GM19193 (cell line): ENCODE data around the gene OR10AD1.

ENCODE experiments used
- POLR2A ChIP-seq: IDR thresholded peaks from 4 replicates; pipeline ENCODE4 v1.6.1; 2011; ENCODE audit not compliant: insufficient read depth, insufficient read length; ENCODE audit errors: extremely low read depth

The OR10AD1 gene

GRCh38 chr12:48175613-48176416, 27.3 kb downstream of the OR10AD1 start:
- TF ChIP-seq POLR2A, result no peak

- no peak for TF ChIP-seq POLR2A
These were observed 34.1 kb downstream of the OR10AD1 start for GRCh38 chr12:48169011-48169410.

- TF ChIP-seq POLR2A, result no peak
These were observed 37.8 kb downstream of the OR10AD1 start for GRCh38 chr12:48165089-48165981.

GRCh38 chr12:48164451-48164850, 38.6 kb downstream of the OR10AD1 start:
- no peak for TF ChIP-seq POLR2A

- TF ChIP-seq POLR2A, result no peak
These were observed 39.8 kb downstream of the OR10AD1 start for GRCh38 chr12:48163150-48163747.

GRCh38 chr12:48160807-48161206, 42.3 kb downstream of the OR10AD1 start:
- TF ChIP-seq POLR2A, result no peak

GRCh38 chr12:48160046-48160445, 43.0 kb downstream of the OR10AD1 start:
- no peak for TF ChIP-seq POLR2A

- TF ChIP-seq POLR2A, result no peak
These were observed 45.2 kb downstream of the OR10AD1 start for GRCh38 chr12:48157889-48158370.

GRCh38 chr12:48157018-48157888, 45.8 kb downstream of the OR10AD1 start, which contains the start of gene ASB8:
Gene ASB8, minus strand, starts transcription at chr12:48157515. Its CDS starts 4,019 bp downstream, at chr12:48153496.
- peak; percentile 80 for TF ChIP-seq POLR2A

- TF ChIP-seq POLR2A, result no peak
These were observed 46.5 kb downstream of the OR10AD1 start for GRCh38 chr12:48156652-48157017.
